NCI-H524 treated with DMSO at 0.1 percent for 48 hours (cell line): Measurements from ENCODE around the gene ACVR2B.
"Not testable (repeated sequence)": the region's sequence is repeated elsewhere in the genome, so short reads cannot be mapped to it uniquely, and the experiment has no call there.

Experiments
- DNase-seq: peaks from one replicate; lab custom pipeline; 2025; lab: John Stamatoyannopoulos, UW

Gene ACVR2B

DNA sequence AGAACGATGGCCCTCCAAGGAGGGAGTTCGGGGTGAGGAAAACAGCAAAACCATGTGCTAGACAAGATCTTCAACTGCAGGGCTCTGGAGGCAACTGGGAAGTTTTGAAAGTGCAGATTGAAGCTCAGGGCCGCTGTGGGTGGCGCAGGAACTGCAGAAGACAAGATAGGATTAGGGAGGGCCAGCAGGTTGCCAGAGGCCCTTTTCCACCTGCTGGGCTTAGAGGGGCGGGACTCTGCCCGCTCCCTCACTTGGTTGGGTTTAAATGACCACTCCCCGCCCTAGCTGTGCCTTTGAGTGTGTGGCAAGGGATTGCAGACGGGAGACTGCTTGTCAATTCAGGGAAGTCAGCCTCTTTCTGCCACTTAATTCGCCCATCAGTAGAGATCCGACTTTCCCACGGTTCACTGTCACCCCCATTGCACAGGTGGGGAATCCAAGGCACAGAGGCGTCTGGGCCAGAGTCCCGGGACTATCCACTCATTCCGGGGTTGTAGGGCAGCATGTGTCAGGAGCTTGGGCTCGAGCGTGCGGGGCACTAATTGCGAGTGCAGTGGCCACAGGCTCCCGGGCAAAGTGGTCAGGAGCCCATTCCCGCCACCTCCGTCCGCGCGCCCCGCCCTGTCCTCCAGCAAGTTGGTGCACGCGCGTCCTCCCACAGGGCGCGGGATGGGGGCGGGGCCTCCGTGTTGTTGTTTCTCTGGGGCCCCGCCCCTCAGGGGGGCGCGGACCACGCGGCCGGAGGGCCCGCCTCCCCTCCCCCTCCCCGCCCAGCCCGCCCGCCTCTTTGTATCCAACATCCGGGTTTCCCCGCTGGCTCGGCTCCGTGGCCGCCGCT, at the start of gene ACVR2B:
Gene ACVR2B, plus strand, starts transcription at position 816 of the 838 bp plus-strand sequence. CDS start 433 bp downstream, outside the sequence.
- DNase-seq = peak; percentile 5

DNA sequence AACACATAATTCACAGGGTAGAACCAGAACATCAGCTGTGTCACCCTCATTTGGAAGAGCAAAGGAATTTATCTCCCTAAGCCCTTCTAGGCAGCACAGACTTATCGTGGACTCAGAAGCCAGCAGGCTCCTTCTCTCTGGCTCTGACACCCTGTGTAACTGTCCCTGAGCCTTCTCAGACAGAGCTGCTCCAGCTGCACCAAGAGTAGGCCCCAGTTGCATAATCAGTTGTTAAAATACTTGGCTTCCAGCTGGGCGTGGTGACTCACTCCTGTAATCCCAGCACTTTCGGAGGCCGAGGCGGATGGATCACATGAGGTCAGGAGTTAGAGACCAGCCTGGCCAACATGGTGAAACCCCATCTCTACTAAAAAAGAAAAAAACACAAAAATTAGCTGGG, 49.4 kb upstream of the ACVR2B start:
- no peak for DNase-seq

DNA sequence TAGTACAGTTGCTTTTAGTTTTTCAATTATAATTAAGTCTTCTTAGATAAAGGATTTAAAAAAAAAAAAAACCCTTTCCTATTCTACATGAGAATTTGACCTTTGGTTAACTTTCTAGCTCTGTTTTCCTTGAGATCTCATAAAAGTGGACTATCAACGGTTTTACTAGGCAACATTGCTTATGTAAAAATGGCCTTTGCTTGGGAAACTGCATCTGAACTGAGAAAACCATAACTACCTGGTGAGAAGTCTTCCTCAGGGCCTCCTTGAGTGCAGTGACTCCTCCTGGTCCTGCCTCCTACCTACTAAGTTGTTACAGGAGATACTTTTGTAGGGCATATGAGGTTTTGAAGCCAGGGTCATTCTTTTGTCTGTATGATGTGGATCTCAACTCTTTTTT, 42.1 kb upstream of the ACVR2B start:
- DNase-seq = no peak

DNA sequence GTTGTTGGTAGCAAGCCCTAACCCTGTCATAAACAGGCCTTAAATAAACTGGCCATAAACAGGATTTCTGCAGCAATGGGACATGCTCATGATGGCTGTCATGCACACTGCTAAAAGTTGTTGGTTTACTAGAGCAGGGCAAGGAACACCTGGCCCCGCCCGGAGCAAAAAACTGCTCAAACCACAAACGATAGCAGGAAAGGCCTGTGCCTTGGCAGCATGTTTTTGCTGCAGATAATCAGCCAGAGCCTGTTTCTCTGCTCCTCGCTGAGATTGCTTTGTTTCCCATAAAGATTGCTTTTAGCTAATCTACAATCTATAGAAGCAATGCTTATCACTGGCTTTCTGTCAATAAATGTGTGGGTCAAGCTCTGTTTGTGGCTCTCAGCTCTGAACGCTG, 32.9 kb upstream of the ACVR2B start:
- not testable (repeated sequence) for DNase-seq

DNA sequence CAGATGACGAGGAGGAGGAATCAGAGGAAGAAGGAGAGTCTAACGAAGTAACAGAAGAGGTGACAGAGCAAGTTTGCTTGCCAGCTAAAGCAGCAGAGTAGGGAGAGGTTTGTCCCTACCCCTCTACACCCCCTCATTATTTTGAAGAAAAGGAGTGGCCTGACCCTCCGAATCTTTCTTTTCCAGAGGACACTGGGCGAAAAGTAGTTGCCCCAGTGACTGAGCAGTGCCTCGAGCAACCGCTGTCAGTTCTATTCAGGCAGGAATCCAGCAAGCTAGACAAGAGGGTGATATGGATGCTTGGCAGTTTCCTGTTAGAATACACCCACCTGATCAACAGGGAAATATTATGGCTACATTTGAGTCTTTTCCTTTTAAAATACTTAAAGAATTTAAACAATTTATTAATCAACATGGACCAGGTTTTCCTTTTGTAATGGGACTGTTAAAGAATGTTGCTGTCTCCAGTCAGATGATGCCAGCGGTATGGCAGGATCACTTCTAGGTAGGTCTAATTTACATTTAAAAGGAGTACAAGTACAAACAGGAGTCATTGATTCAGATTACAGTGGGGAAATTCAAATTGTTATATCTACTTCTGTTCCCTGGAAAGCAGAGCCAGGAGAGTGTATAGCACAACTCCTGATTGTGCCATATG, 31.9 kb upstream of the ACVR2B start:
- no peak for DNase-seq

DNA sequence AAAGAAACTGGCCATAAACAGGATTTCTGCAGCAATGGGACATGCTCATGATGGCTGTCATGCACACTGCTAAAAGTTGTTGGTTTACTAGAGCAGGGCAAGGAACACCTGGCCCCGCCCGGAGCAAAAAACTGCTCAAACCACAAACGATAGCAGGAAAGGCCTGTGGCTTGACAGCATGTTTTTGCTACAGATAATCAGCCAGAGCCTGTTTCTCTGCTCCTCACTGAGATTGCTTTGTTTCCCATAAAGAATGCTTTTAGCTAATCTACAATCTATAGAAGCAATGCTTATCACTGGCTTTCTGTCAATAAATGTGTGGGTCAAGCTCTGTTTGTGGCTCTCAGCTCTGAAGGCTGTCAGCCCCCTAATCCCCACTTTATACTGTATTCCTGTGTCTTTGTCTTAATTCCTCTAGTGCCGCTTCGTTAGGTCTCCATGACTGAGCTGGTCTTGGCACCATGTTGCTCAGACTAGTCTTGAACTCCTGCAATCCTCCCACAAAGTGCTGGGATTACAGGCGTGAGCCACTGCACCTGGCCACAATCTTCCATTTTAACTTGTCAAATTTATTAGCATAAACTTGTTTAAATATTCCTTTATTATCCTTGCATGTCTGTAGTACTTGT, 26.8 kb upstream of the ACVR2B start:
- DNase-seq = not testable (repeated sequence)

DNA sequence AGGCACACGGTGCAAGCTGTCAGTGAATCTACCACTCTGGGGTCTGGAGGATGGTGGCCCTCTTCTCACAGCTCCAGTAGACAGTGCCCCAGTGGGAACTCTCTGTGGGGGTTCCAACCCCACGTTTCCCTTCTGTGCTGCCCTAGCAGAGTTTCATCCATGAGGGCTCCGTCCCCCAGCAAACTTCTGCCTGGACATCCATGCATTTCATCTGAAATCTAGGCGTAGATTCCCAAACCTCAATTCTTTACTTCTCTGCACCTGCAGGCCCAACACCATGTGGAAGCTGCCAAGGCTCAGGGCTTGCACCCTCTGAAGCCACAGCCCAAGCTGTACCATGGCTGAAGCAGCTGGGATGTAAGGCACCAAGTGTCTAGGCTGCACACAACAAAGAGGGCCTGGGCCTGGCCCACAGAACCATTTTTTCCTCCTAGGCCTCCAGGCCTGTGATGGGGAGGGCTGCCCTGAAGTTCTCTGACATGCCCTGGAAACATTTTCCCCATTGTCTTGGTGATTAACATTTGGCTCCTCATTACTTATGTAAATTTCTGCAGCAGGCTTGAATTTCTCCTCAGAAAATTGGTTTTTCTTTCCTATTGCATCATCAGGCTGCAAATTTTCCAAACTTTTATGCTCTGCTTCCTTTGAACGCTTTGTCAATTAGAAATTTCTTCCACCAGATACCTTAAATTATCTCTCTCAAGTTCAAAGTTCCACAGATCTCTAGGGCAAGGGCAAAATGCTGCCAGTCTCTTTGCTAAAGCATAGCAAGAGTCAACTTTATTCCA, 20.6 kb upstream of the ACVR2B start:
- DNase-seq = not testable (repeated sequence)

DNA sequence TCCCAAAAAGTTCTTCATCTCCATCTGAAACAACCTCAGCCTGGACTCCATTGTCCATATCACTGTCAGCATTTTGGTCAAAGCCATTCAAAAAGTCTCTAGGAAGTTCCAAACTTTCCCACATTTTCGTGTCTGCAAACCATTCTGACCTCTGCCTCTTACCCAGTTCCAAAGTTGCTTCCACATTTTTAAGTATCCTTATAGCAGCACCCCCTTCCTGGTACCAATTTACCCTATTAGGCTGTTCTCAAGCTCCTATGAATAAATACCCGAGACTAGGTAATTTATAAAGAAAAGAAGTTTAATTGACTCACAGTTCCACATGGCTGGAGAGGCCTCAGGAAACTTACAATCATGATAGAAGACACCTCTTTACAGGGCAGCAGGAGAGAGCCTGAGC, 20.0 kb upstream of the ACVR2B start:
- DNase-seq = not testable (repeated sequence)

DNA sequence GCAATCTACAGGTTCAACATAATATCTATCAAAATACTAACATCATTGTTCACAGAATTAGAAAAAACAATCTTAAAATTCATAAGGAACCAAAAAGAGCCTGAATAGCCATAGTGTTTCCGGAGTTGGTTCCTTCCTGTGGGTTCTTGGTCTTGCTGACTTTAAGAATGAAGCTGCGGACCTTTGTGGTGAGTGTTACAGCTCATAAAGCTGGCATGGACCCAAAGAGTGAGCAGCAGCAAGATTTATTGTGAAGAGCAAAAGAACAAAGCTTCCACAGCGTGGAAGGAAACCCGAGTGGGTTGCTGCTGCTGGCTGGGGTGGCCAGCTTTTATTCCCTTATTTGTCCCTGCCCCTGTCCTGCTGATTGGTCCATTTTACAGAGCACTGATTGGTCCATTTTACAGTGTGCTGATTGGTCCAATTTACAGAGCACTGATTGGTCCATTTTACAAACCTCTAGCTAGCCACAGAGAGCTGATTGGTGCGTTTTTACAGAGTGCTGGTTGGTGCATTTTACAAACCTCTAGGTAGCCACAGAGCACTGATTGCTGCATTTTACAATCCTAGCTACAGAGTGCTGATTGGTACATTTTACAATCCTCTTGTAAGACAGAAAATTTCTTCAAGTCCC, 15.1 kb upstream of the ACVR2B start:
- not testable (repeated sequence) for DNase-seq

DNA sequence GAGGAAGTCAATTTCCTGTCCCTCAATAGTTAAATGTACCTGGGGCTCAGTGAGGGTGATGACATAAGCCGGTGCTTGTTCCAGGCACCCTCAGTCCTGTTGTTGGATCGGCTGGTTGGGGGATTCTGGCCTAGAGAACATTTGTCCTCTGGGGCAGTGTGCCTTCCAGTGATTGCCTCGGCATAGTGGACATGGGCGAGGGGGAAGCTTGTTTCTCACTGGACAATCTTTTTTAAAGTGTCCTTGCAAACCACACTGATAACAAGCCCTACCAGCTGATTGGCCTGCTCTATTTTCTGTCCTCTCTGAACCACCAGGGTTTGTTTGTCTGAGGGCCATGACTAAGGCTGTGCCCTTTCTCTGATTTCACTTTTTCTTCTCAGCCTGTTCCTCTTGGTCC, 10.5 kb upstream of the ACVR2B start:
- DNase-seq = not testable (repeated sequence)

DNA sequence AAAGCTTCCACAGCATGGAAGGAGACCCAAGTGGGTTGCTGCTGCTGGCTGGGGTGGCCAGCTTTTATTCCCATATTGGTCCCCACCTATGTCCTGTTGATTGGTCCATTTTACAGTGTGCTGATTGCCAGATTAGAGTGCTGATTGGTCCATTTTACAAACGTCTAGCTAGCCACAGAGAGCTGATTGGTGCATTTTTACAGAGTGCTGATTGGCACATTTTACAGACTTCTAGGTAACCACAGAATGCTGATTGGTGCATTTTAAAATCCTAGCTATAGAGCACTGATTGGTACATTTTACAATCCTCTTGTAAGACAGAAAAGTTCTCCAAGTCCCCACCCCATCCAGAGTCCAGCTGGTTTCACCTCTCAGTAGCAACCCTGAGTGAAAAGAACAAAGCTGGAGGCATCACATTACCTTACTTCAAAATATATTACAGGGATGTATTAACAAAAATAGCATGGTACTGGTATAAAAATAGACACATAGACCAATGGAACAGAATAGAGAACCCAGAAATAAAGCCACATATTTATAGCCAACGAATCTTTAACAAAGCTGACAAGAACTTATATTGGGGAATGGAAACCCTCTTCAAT, 7.5 kb upstream of the ACVR2B start:
- no peak for DNase-seq

DNA sequence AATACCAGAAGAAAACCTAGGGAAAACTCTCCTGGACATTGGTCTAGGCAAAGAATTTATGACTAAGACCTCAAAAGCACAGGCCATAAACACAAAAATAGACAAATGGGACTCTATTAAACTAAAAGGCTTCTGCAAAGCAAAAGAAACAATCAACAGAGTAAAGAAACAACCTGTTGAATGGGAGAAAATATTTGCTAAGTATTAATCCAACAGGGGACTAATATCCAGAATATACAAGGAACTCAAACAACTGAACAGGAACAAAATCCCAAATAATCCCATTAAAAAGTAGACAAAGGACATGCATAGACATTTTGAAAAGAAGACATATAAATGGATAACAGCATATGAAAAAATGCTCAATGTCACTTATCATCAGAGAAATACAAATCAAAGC, 6.9 kb upstream of the ACVR2B start:
- no peak for DNase-seq

DNA sequence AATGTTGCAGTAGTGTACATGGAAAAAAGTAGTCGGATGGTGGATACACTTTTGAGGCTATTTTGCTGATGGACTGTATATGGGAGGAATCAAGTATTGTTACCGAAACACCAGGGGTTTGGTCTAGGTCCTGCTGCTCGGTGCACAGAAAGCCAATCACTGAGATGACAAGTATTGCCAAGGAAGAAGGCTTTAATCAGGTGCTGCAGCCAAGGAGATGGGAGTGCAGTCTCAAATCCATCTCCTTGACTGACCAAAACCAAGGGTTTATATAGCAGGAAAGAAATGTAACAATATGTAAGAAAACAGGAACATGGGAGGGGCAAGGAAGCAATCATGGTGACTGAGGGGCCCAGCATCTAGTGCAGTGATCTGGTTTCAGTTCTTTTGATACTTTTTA, 2.8 kb upstream of the ACVR2B start:
- DNase-seq = no peak

DNA sequence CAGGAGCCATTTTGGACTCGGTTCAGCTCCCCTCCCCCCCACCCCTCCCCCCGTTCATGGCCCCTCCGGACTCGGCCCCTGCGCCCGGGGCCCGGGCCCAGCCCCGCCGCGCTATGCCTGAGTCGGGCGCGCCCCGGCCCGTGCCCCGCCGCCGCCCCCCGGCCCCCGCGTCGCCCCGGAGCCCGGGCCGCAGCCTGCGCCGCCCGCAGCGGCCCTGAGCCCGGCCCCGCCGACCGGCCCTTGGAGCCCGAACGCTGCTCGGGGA, 155 bp downstream of the ACVR2B start:
- no peak for DNase-seq

DNA sequence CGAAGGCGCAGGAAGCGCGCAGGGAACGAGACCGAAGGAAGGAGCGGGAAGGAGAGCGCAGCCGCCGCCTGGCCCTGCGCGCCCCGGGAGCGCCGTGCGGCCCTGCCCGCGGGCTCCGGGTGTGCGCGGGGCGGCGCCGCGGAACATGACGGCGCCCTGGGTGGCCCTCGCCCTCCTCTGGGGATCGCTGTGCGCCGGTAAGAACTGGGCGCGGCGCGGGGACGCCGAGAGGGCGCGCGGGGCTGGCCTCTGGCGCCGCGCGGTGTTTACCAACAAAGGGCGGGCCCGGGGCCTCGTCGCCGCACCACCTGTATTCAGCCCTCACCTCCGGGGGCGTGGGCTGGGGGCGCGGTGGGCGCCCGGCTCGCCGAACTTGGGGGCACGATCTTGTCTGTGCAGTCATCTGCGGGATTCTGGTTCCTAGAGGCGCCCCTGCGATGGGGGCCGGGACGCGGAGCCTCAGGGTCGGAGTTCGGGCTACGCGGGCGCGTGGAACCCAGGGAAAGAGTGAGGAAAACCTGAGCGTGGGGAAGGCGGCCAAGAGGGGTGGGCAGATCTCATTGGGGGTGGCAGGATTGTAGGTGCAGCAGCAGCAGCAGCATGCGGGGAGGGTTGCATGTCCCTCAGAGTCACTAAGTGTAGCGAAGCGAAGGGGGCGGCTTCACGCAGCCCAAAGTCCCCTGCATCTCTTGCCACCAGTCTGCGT, 641 bp downstream of the ACVR2B start:
- no peak for DNase-seq

DNA sequence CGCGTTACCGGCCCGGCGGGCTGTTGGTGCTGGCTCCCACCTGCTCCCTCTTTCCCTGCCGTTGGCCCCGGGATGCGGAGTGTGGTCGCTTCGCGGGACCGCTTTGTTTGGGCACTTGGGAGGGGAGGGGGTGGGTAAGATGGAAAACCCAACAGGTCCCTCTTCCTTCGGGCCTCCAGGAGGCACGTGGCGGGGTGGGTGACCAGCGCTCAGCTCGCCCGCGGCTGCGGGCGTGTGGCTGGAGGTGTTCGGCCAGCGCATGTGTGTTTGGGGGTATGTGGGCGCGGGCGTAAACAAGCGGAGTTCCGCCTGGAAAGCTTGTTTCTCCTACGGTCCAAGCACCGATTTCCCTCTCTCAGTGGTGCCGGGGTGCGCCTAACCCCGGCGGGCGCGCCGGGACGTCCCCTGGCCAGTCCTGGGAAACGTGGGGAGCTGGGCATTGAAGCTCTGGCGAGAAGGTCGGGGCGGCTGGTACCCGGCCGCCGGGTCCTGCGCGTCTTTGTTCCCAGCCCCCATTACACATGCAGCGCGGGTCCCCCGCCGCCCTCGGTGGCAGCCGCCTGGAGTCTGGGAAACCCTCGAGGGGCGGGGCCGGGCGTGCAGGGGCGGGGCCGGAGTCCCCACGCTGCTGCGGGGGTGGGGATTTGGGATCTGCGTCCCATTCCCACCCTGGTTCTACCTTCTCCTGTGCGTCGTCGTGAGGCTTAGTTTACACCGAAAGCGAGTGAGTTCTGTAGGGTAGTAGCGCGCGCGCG, 1.4 kb downstream of the ACVR2B start:
- DNase-seq = no peak

DNA sequence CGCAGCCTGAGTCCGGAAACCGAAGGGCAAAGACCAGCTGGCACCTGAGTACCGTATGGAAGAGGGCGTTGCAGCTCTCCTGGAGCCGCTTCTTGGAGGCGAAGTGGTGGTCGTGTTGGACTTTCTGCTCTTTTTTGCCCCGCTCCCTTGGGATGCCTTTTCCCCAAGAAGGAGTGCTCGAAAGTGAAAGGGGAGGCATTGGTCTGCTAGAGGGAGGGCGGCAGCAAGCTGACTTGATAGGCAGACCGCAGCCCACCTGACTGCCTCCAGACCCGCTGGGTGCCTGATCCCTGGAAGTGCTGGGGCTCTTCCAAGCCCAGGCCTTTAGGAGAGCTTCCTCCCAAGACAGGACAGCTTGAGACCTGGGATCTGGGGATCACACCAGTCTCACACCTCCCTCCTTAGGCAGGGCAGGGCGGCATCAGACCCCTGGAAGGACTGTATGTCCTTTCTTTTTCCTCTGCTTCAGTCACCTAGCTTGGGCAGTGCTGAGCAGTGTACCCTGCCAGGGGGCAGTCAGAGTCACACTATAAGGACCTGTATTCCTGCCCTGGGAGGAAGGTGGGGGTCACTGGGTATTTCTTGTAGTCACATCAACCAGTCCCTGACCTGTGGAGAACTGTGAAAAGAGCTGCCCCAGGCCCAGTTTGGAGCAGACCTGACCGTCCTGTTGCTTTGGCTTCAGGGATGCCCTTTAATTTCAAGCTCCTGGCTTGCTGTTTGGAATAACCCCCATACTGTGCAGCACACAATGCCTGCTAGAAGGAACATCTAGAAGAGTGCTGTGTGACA, 2.1 kb downstream of the ACVR2B start:
- peak; percentile 64 for DNase-seq

DNA sequence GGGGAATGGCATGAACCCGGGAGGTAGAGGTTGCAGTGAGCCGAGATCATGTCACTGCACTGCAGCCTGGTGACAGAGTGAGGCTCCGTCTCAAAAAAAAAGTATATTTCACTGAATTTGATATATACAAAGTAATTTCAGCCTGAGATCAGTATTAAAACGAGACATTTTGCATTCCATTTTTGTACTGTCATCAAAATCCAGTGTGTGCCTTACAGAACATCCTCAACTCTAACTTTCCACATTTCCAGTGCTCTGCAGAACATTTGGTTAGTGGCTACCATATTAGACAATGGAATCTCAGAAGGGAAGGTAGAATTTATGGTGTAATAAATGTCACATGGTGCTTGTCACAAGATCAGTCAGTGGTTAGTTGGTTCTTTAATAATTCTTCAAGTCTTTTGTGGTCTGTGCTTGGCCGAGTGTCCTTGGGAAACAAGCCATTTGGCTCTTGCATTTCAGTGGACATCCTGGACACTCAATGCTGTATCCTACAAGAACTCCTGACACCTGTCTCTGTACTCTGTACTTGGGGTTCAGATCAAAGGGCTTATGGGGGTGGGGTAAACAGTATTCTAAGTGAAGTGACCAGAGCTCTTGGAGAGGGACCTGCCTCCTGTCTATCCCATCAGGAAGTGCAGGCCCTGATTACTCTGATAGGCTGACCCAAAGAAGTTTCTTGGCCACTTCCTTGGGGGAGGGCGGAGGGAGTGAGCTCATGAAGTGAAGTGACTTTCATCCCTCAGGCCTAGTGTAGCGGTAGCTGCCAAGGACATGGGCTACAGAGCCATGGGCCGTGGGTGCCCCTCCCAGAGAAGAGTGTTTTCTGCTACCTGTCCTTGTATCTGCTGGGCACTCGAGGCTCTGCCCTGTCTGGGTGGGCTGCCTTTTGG, 3.7 kb downstream of the ACVR2B start:
- no peak for DNase-seq
